IMR-90 (cell line): Measurements from ENCODE around the gene MAVS. TPM values are rescaled to one million over a fixed set of nuclear protein-coding genes. Genes with fewer than 3 reads are reported as not detected.

Experiments
- ATAC-seq: fragments of 200-7000 bp; cut with Tn5 transposase; 2 replicates; pipeline ENCODE4 v1.9.1; 2020; ENCODE audit warnings: low read depth, mild to moderate bottlenecking, moderate library complexity
- BruUV-seq: library from RNA; stranded (reverse); fragments of 400-500 nt; replicated peaks from 2 replicates; lab custom pipeline; 2021; lab: Mats Ljungman, UMichigan
- CTCF ChIA-PET: fragments of 300-600 bp; formaldehyde crosslinking; extraction: SDS; loops from one replicate; lab custom pipeline; 2021; ENCODE audit warnings: antibody characterized with exemption; lab: Yijun Ruan, JAX
- POLR2A ChIA-PET: fragments of 300-600 bp; sonication (Branson Sonifier 250); formaldehyde crosslinking; loops from one replicate; lab custom pipeline; 2022; ENCODE audit warnings: antibody characterized with exemption; ENCODE audit not compliant: unreplicated experiment; lab: Charles Lee
- DNase-seq: peaks from one replicate; pipeline ENCODE4 v3.0.0; 2013
- H2AFZ ChIP-seq: replicated peaks from 2 replicates; pipeline ENCODE3; 2013; ENCODE audit warnings: low read length, mild to moderate bottlenecking; ENCODE audit not compliant: poor library complexity
- H2AK5ac ChIP-seq: 2 replicates; pipeline ENCODE4 v1.6.1; 2013; ENCODE audit warnings: low read depth, low read length, inconsistent platforms
- H2AK9ac ChIP-seq: replicated peaks from 2 replicates; pipeline ENCODE3; 2013; ENCODE audit warnings: mild to moderate bottlenecking, low read depth, low read length, moderate library complexity; ENCODE audit not compliant: poor library complexity
- H2BK120ac ChIP-seq: 2 replicates; pipeline ENCODE4 v1.6.1; 2013; ENCODE audit warnings: low read depth, low read length, inconsistent platforms
- H2BK15ac ChIP-seq: 3 replicates; pipeline ENCODE4 v1.6.1; 2013; ENCODE audit warnings: low read depth, low read length, inconsistent platforms
- H2BK20ac ChIP-seq: 2 replicates; pipeline ENCODE4 v1.6.1; 2013; ENCODE audit warnings: low read depth, mild to moderate bottlenecking, inconsistent platforms, low read length, moderate library complexity
- H2BK5ac ChIP-seq: 2 replicates; pipeline ENCODE4 v1.6.1; 2013; ENCODE audit warnings: mild to moderate bottlenecking, low read depth, low read length, inconsistent platforms; ENCODE audit not compliant: poor library complexity, severe bottlenecking
- H3K14ac ChIP-seq: replicated peaks from 2 replicates; pipeline ENCODE4 v1.6.1; 2013; ENCODE audit warnings: low read depth, low read length, inconsistent platforms
- H3K18ac ChIP-seq: 2 replicates; pipeline ENCODE4 v1.6.1; 2013; ENCODE audit warnings: low read depth, low read length, control low read depth
- H3K23ac ChIP-seq: 2 replicates; pipeline ENCODE4 v1.6.1; 2013; ENCODE audit warnings: low read depth, low read length, inconsistent platforms
- H3K27ac ChIP-seq: 2 replicates; pipeline ENCODE4 v1.5.1; 2013; ENCODE audit warnings: mild to moderate bottlenecking, control low read depth, low read length; ENCODE audit not compliant: insufficient read depth
- H3K27me3 ChIP-seq: 2 replicates; pipeline ENCODE4 v1.6.1; 2013; ENCODE audit warnings: low read length; ENCODE audit not compliant: control insufficient read depth, insufficient read depth
- H3K36me3 ChIP-seq: 2 replicates; pipeline ENCODE4 v1.6.1; 2013; ENCODE audit warnings: low read length, mixed read lengths; ENCODE audit not compliant: control insufficient read depth, insufficient read depth
- H3K4ac ChIP-seq: 2 replicates; pipeline ENCODE4 v1.6.1; 2013; ENCODE audit warnings: low read depth, low read length, inconsistent platforms
- H3K4me1 ChIP-seq: 2 replicates; pipeline ENCODE4 v1.6.1; 2013; ENCODE audit warnings: low read length, mixed read lengths; ENCODE audit not compliant: control insufficient read depth, insufficient read depth
- H3K4me2 ChIP-seq: 2 replicates; pipeline ENCODE4 v1.6.1; 2013; ENCODE audit warnings: low read depth, mild to moderate bottlenecking, control low read depth, low read length, moderate library complexity
- H3K4me3 ChIP-seq: 2 replicates; pipeline ENCODE4 v1.5.1; 2013; ENCODE audit warnings: low read depth, mild to moderate bottlenecking, control low read depth, low read length, moderate library complexity; ENCODE audit not compliant: insufficient read depth
- H3K56ac ChIP-seq: 2 replicates; pipeline ENCODE4 v1.6.1; 2013; ENCODE audit warnings: low read length, inconsistent platforms; ENCODE audit not compliant: insufficient read depth; ENCODE audit errors: extremely low read depth
- H3K79me1 ChIP-seq, 2 experiments: 2 replicates each; pipeline ENCODE4 v1.6.1; 2013; ENCODE audit warnings: low read length in 2 of 2, inconsistent platforms in 1 of 2, low read depth in 1 of 2
- H3K9ac ChIP-seq: 2 replicates; pipeline ENCODE4 v1.6.1; 2013; ENCODE audit warnings: low read depth, low read length, control low read depth
- H3K9me1 ChIP-seq: 2 replicates; pipeline ENCODE4 v1.6.1; 2013; ENCODE audit warnings: low read length, inconsistent platforms; ENCODE audit not compliant: insufficient read depth
- H3K9me3 ChIP-seq: 2 replicates; pipeline ENCODE4 v1.6.1; 2013; ENCODE audit warnings: low read length; ENCODE audit not compliant: control insufficient read depth, insufficient read depth
- H4K20me1 ChIP-seq: 2 replicates; pipeline ENCODE4 v1.6.1; 2013; ENCODE audit warnings: low read length, inconsistent platforms; ENCODE audit not compliant: insufficient read depth
- H4K5ac ChIP-seq: 2 replicates; pipeline ENCODE4 v1.6.1; 2013; ENCODE audit warnings: mild to moderate bottlenecking, low read depth, low read length, control low read depth
- H4K8ac ChIP-seq, 2 experiments: 2 replicates each; pipeline ENCODE4 v1.6.1; 2013; ENCODE audit warnings: low read depth in 2 of 2, low read length in 2 of 2, control low read depth in 1 of 2, inconsistent platforms in 1 of 2
- H4K91ac ChIP-seq: 2 replicates; pipeline ENCODE4 v1.6.1; 2013; ENCODE audit warnings: low read depth, low read length, inconsistent platforms; ENCODE audit not compliant: insufficient read depth
- BHLHE40 ChIP-seq: fragments of 150-350 bp; IDR thresholded peaks from 2 replicates; pipeline ENCODE4 v1.6.1; 2016; ENCODE audit warnings: mild to moderate bottlenecking, low read depth, low read length
- CEBPB ChIP-seq: IDR thresholded peaks from 2 replicates; pipeline ENCODE4 v1.6.1; 2012; ENCODE audit warnings: low read depth, low read length, improper control_type of control experiment
- CHD1 ChIP-seq: IDR thresholded peaks from 2 replicates; pipeline ENCODE4 v1.6.1; 2012; ENCODE audit warnings: low read depth, low read length, improper control_type of control experiment
- CTCF ChIP-seq: conservative IDR thresholded peaks from 2 replicates; pipeline ENCODE4 v1.5.1; 2012; ENCODE audit warnings: mild to moderate bottlenecking, low read depth, low read length, improper control_type of control experiment
- FOS ChIP-seq: fragments of 150-350 bp; IDR thresholded peaks from 2 replicates; pipeline ENCODE4 v1.6.1; 2016; ENCODE audit warnings: low read depth, low read length
- MAFK ChIP-seq: IDR thresholded peaks from 2 replicates; pipeline ENCODE4 v1.6.1; 2012; ENCODE audit warnings: low read depth, low read length, improper control_type of control experiment
- MAZ ChIP-seq: IDR thresholded peaks from 2 replicates; pipeline ENCODE4 v1.6.1; 2012; ENCODE audit warnings: low read depth, mild to moderate bottlenecking, low read length, improper control_type of control experiment, moderate library complexity, borderline replicate concordance
- MXI1 ChIP-seq: IDR thresholded peaks from 2 replicates; pipeline ENCODE4 v1.6.1; 2012; ENCODE audit warnings: low read depth, mild to moderate bottlenecking, low read length, moderate library complexity, borderline replicate concordance
- NFE2L2 ChIP-seq: fragments of 150-350 bp; IDR thresholded peaks from 2 replicates; pipeline ENCODE4 v1.6.1; 2016; ENCODE audit warnings: low read depth, mild to moderate bottlenecking, low read length
- POLR2A ChIP-seq: IDR thresholded peaks from 2 replicates; pipeline ENCODE4 v1.6.1; 2012; ENCODE audit warnings: mild to moderate bottlenecking, low read depth, low read length
- RFX5 ChIP-seq: IDR thresholded peaks from 2 replicates; pipeline ENCODE4 v1.8.0; 2012; ENCODE audit warnings: low read depth, mild to moderate bottlenecking, low read length, moderate library complexity
- SMC3 ChIP-seq: fragments of 150-350 bp; IDR thresholded peaks from 2 replicates; pipeline ENCODE4 v1.6.1; 2016; ENCODE audit warnings: low read depth, mild to moderate bottlenecking, antibody characterized with exemption, low read length, moderate library complexity
- USF2 ChIP-seq: fragments of 150-350 bp; IDR thresholded peaks from 2 replicates; pipeline ENCODE4 v1.6.1; 2017; ENCODE audit warnings: mild to moderate bottlenecking, antibody characterized with exemption, low read length, low read depth
- WGBS, 2 experiments: methylation state at CpG; one replicate each; pipeline versions ENCODE4 v1.1.5 to v1.1.7; 2013; ENCODE audit warnings: missing lambda C conversion rate in 2 of 2; ENCODE audit not compliant: insufficient read length in 1 of 2; ENCODE audit errors: extremely low coverage in 2 of 2; 5-methylcytosine and 5-hydroxymethylcytosine counted together
- dilution Hi-C: fragments of 300-500 bp; cut with HindIII; formaldehyde crosslinking; loops from one replicate; pipeline ENCODE4 v1.14.3; 2018; ENCODE audit warnings: low sequenced_read_pairs; ENCODE audit not compliant: unreplicated experiment
- in situ Hi-C: fragments of 300-500 bp; cut with MboI; formaldehyde crosslinking; loops from 3 replicates; pipeline ENCODE4 v1.14.3; 2019; ENCODE audit warnings: low sequenced_read_pairs, inconsistent platforms, mixed read lengths
- intact Hi-C: fragments of 100-400 bp; cut with micrococcal nuclease; formaldehyde crosslinking; loops from 2 replicates; pipeline ENCODE4 v1.10.0; 2022
- polyA plus RNA-seq, 3 experiments: library from polyadenylated mRNA; depleted of rRNA; stranded (reverse); fragments of >200 nt; gene quantifications; 2 replicates each; pipeline ENCODE4 v1.2.3, GENCODE V29; 2012; ENCODE audit warnings: low replicate concordance in 1 of 3
- total RNA-seq: library from RNA; depleted of rRNA; stranded (reverse); fragments of >200 nt; gene quantifications from 2 replicates; pipeline ENCODE4 v1.2.3, GENCODE V29; 2012

The MAVS gene
- total and polyA plus RNA-seq, 2 of the 4 experiments (the other 2 are of a cell fraction), result 10.4 to 15.6 TPM

GRCh38 chr20:3896853-3897583, 50.4 kb downstream of the MAVS start:
- no peak overlapping the region for H3K27ac ChIP-seq
- POLR2A ChIA-PET, result no interaction called here
- H3K36me3 ChIP-seq, result peaks cover 6% of the 10 kb centered on the region
- H4K20me1 ChIP-seq, result peaks cover 100% of the 10 kb centered on the region
- no peak overlapping the region for H3K4me3 ChIP-seq
- no peak overlapping the region for H3K14ac ChIP-seq
- no peak for DNase-seq
- H4K5ac ChIP-seq, result no peak overlapping the region
- dilution Hi-C loops (no loop called here), in situ Hi-C loops (loop anchor here (10.0 kb wide), 1 partner anchor 188 kb away; no protein-coding TSS in a partner anchor), intact Hi-C loops (no loop called here)
- H3K56ac ChIP-seq, result no peak overlapping the region
- no peak overlapping the region for H4K91ac ChIP-seq
- no peak for TF ChIP-seq CTCF
- TF ChIP-seq CHD1, result no peak
- TF ChIP-seq FOS, result no peak
- TF ChIP-seq MXI1, result no peak
- TF ChIP-seq MAFK, result no peak
- no peak for TF ChIP-seq SMC3
- no peak for TF ChIP-seq BHLHE40
- no peak for TF ChIP-seq MAZ
- no peak for TF ChIP-seq RFX5
- TF ChIP-seq POLR2A, result no peak
- no peak for TF ChIP-seq USF2
- TF ChIP-seq CEBPB, result no peak
- no peak for TF ChIP-seq NFE2L2
- H2BK15ac ChIP-seq, result no peak overlapping the region
- peak overlapping the region; percentile 3; the same call in 1 of the 2 replicates for H3K4me2 ChIP-seq
- CTCF ChIA-PET, result no interaction called here
- no peak overlapping the region for H2BK5ac ChIP-seq
- no peak overlapping the region for H2BK120ac ChIP-seq
- H2AFZ ChIP-seq, result no peak overlapping the region
- H2BK20ac ChIP-seq, result no peak overlapping the region
- H3K18ac ChIP-seq, result no peak overlapping the region
- WGBS, 2 experiments, result 90% methylated on average over 2 of the region's 10 CpGs; no CpG with 5 or more reads in 1 of the 2 experiments
- H3K23ac ChIP-seq, result no peak overlapping the region; the same call in 1 of the 2 replicates
- no peaks in the 10 kb centered on the region for H3K9me3 ChIP-seq
- H4K8ac ChIP-seq, result no peak overlapping the region
- BruUV-seq, result no TSS peak
- H2AK5ac ChIP-seq, result no peak overlapping the region
- H3K9ac ChIP-seq, result no peak overlapping the region
- H3K79me1 ChIP-seq, result peaks cover 0 to 34% of the 10 kb centered on the region in 2 experiments; a peak in 2 of 4 replicates
- H3K27me3 ChIP-seq, result no peaks in the 10 kb centered on the region
- peaks cover 30% of the 10 kb centered on the region for H3K4me1 ChIP-seq
- no peak for ATAC-seq
- peaks cover 22% of the 10 kb centered on the region for H3K9me1 ChIP-seq
- H2AK9ac ChIP-seq, result no peak overlapping the region
- H3K4ac ChIP-seq, result no peak overlapping the region
